ENCODE data around the gene ZNF544. TPM values are rescaled to one million over a fixed set of nuclear protein-coding genes. Genes with fewer than 3 reads are reported as not detected.

ZNF544 gene
- total RNA-seq (10 to 100 TPM; 16.5 to 26.2 TPM), polyA plus RNA-seq (10 to 100 TPM; 11.2 to 15.4 TPM)
- long read RNA-seq, donor 1, partial matches to known transcripts, result 3 of 10 reads
- long read RNA-seq, donor 1, other reads (novel, unspliced or antisense), result 6 of 10 reads
- long read RNA-seq, donor 2, partial matches to known transcripts, result 1 of 3 reads
- long read RNA-seq, donor 2, other reads (novel, unspliced or antisense), result 1 of 3 reads

GRCh38 chr19:58228585-58229254, at the start of gene ZNF544:
TSS of gene ZNF544 (plus strand) at chr19:58228914. CDS start at chr19:58244024, 15,110 bp downstream.
- peaks cover 10% of the 10 kb centered on the region for H3K9me3 ChIP-seq (ENCODE audit: control insufficient read depth, low read length)
- peak within 1 kb of the TSS in 1 of 2 donors; percentile 53 for H3K27ac ChIP-seq (ENCODE audit: low read depth in 1 of 2, low read length in 2 of 2)
- DNase-seq (peak; percentile 84 to 90), ATAC-seq (ENCODE audit: low FRiP score) (peak; percentile 93)
- 1% methylated on average over 53 to 62 of the region's 62 CpGs for WGBS, 2 donors
- H3K4me1 ChIP-seq (ENCODE audit: control insufficient read depth in 1 of 2, insufficient read depth in 2 of 2, low read length in 2 of 2), result no peaks in the 10 kb centered on the region
- intact Hi-C loops (cut with DNase I), result no loop called here
- H3K36me3 ChIP-seq (ENCODE audit: control insufficient read depth in 1 of 2, insufficient read depth in 2 of 2, low read length in 1 of 2), result peaks cover 0 to 5% of the 10 kb centered on the region in 2 donors
- peak within 1 kb of the TSS; percentile 51 to 83 for H3K4me3 ChIP-seq (ENCODE audit: low read length in 2 of 2)
- no peaks in the 10 kb centered on the region for H3K27me3 ChIP-seq (ENCODE audit: control insufficient read depth in 1 of 2, insufficient read depth in 2 of 2, low read length in 1 of 2)

GRCh38 chr19:58181902-58182576, 46.7 kb upstream of the ZNF544 start:
- H3K27me3 ChIP-seq (ENCODE audit: control insufficient read depth in 1 of 2, insufficient read depth in 2 of 2, low read length in 1 of 2), result no peaks in the 10 kb centered on the region
- peak overlapping the region in 1 of 2 donors; percentile 23 for H3K27ac ChIP-seq (ENCODE audit: low read depth in 1 of 2, low read length in 2 of 2)
- peak in 1 of 2 donors; percentile 59 for DNase-seq
- no peaks in the 10 kb centered on the region for H3K4me1 ChIP-seq (ENCODE audit: control insufficient read depth in 1 of 2, insufficient read depth in 2 of 2, low read length in 2 of 2)
- no peak for ATAC-seq (ENCODE audit: low FRiP score)
- intact Hi-C loops (cut with DNase I), result loop anchor here in 1 of 2 donors (5.0 kb wide), 1 partner anchor 120 kb away; no protein-coding TSS in a partner anchor
- no peak overlapping the region for H3K4me3 ChIP-seq (ENCODE audit: low read length in 2 of 2)
- H3K9me3 ChIP-seq (ENCODE audit: control insufficient read depth, low read length), result peaks cover 33% of the 10 kb centered on the region
- WGBS, 2 donors, result 36 to 45% methylated on average over 4 of the region's 4 CpGs
- peaks cover 13% of the 10 kb centered on the region in 2 donors for H3K36me3 ChIP-seq (ENCODE audit: control insufficient read depth in 1 of 2, insufficient read depth in 2 of 2, low read length in 1 of 2)

GRCh38 chr19:58182577-58182988, 46.1 kb upstream of the ZNF544 start:
- Histone ChIP-seq H3K9me3 (ENCODE audit: control insufficient read depth, low read length) (peaks cover 34% of the 10 kb centered on the region), H3K27ac (ENCODE audit: low read depth in 1 of 2, low read length in 2 of 2) (peak overlapping the region in 1 of 2 donors; percentile 23), H3K4me1 (ENCODE audit: control insufficient read depth in 1 of 2, insufficient read depth in 2 of 2, low read length in 2 of 2) (no peaks in the 10 kb centered on the region), H3K36me3 (ENCODE audit: control insufficient read depth in 1 of 2, insufficient read depth in 2 of 2, low read length in 1 of 2) (peaks cover 14 to 19% of the 10 kb centered on the region in 2 donors), H3K27me3 (ENCODE audit: control insufficient read depth in 1 of 2, insufficient read depth in 2 of 2, low read length in 1 of 2) (no peaks in the 10 kb centered on the region), H3K4me3 (ENCODE audit: low read length in 2 of 2) (no peak overlapping the region)
- peak; percentile 94 for ATAC-seq (ENCODE audit: low FRiP score)
- intact Hi-C loops (cut with DNase I), result loop anchor here in 1 of 2 donors (5.0 kb wide), 1 partner anchor 120 kb away; no protein-coding TSS in a partner anchor
- 3 to 7% methylated on average over 15 to 17 of the region's 17 CpGs for WGBS, 2 donors
- no peak for DNase-seq

- no peaks in the 10 kb centered on the region for H3K4me1 ChIP-seq (ENCODE audit: control insufficient read depth in 1 of 2, insufficient read depth in 2 of 2, low read length in 2 of 2)
- peaks cover 32% of the 10 kb centered on the region for H3K9me3 ChIP-seq (ENCODE audit: control insufficient read depth, low read length)
- DNase-seq (peak; percentile 96 to 98), ATAC-seq (ENCODE audit: low FRiP score) (peak; percentile 98)
- H3K27ac ChIP-seq (ENCODE audit: low read depth in 1 of 2, low read length in 2 of 2), result peak within 1 kb of the TSS; percentile 6 to 85
- H3K36me3 ChIP-seq (ENCODE audit: control insufficient read depth in 1 of 2, insufficient read depth in 2 of 2, low read length in 1 of 2), result peaks cover 15 to 19% of the 10 kb centered on the region in 2 donors
- WGBS, 2 donors, result 1% methylated on average over 64 to 80 of the region's 80 CpGs
- no peaks in the 10 kb centered on the region for H3K27me3 ChIP-seq (ENCODE audit: control insufficient read depth in 1 of 2, insufficient read depth in 2 of 2, low read length in 1 of 2)
- H3K4me3 ChIP-seq (ENCODE audit: low read length in 2 of 2), result peak within 1 kb of the TSS; percentile 55 to 74
- intact Hi-C loops (cut with DNase I), result loop anchor here in 1 of 2 donors (5.0 kb wide), 1 partner anchor 119 kb away; no protein-coding TSS in a partner anchor
These were observed 45.5 kb upstream of the ZNF544 start, which contains the start of gene ZNF274 for GRCh38 chr19:58182989-58183816. TSS of gene ZNF274 (plus strand) at chr19:58183061. CDS start at chr19:58183966, 905 bp downstream.

GRCh38 chr19:58183817-58184215, 44.9 kb upstream of the ZNF544 start:
- Histone ChIP-seq H3K4me3 (ENCODE audit: low read length in 2 of 2) (peak overlapping the region; percentile 55 to 74), H3K9me3 (ENCODE audit: control insufficient read depth, low read length) (peaks cover 31% of the 10 kb centered on the region), H3K4me1 (ENCODE audit: control insufficient read depth in 1 of 2, insufficient read depth in 2 of 2, low read length in 2 of 2) (no peaks in the 10 kb centered on the region), H3K27ac (ENCODE audit: low read depth in 1 of 2, low read length in 2 of 2) (peak overlapping the region in 1 of 2 donors; percentile 18), H3K36me3 (ENCODE audit: control insufficient read depth in 1 of 2, insufficient read depth in 2 of 2, low read length in 1 of 2) (peaks cover 15 to 16% of the 10 kb centered on the region in 2 donors), H3K27me3 (ENCODE audit: control insufficient read depth in 1 of 2, insufficient read depth in 2 of 2, low read length in 1 of 2) (no peaks in the 10 kb centered on the region)
- no peak for DNase-seq
- ATAC-seq (ENCODE audit: low FRiP score), result no peak
- intact Hi-C loops (cut with DNase I), result loop anchor here in 1 of 2 donors (5.0 kb wide), 1 partner anchor 118 kb away; no protein-coding TSS in a partner anchor
- 16 to 17% methylated on average over 13 of the region's 13 CpGs for WGBS, 2 donors

- H3K4me3 ChIP-seq (ENCODE audit: low read length in 2 of 2), result no peak overlapping the region
- peaks cover 54% of the 10 kb centered on the region for H3K9me3 ChIP-seq (ENCODE audit: control insufficient read depth, low read length)
- intact Hi-C loops (cut with DNase I), result no loop called here
- ATAC-seq (ENCODE audit: low FRiP score) (no peak), DNase-seq (no peak)
- H3K27me3 ChIP-seq (ENCODE audit: control insufficient read depth in 1 of 2, insufficient read depth in 2 of 2, low read length in 1 of 2), result no peaks in the 10 kb centered on the region
- peaks cover 19 to 37% of the 10 kb centered on the region in 2 donors for H3K36me3 ChIP-seq (ENCODE audit: control insufficient read depth in 1 of 2, insufficient read depth in 2 of 2, low read length in 1 of 2)
- 78 to 81% methylated on average over 6 of the region's 6 CpGs for WGBS, 2 donors
- H3K4me1 ChIP-seq (ENCODE audit: control insufficient read depth in 1 of 2, insufficient read depth in 2 of 2, low read length in 2 of 2), result no peaks in the 10 kb centered on the region
- H3K27ac ChIP-seq (ENCODE audit: low read depth in 1 of 2, low read length in 2 of 2), result no peak overlapping the region
These were observed 31.7 kb upstream of the ZNF544 start for GRCh38 chr19:58196901-58197616.

DNA sequence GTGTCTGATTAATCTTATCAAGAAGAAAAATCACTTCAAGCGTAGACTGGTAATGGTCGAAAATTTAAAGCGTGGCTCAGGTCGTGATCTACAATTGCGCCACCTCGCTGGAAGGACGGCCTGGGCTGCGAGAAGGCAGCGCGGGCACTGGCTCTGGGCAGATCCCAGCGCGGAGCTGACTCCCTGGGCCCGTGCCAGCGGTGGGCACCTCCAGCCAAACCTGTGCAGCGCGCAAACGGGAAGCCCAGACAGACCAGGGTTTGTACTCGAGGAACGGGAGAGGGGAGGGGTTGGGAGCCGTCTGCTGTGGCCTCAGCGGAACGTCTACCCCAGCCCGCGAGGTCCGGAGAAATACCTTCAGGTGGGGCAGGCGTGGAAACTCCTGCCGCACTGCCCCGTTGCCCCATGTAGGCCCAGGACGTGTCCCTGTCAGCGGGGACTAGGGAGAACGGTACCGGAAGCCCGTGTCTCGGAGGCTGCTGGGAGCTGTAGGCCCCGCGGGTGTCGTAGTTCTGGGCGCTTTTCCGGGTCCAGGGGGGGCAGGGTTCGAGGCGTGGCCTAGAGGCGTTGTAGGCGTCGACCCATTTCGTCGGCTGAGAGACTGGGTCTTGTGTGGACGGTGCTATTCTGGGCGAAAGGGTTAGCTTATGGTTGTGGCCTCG, 24.8 kb upstream of the ZNF544 start:
- peaks cover 29 to 36% of the 10 kb centered on the region in 2 donors for H3K36me3 ChIP-seq (ENCODE audit: control insufficient read depth in 1 of 2, insufficient read depth in 2 of 2, low read length in 1 of 2)
- ATAC-seq (ENCODE audit: low FRiP score), result no peak
- no peaks in the 10 kb centered on the region for H3K4me1 ChIP-seq (ENCODE audit: control insufficient read depth in 1 of 2, insufficient read depth in 2 of 2, low read length in 2 of 2)
- WGBS, 2 donors, result 12 to 16% methylated on average over 43 to 49 of the region's 49 CpGs
- H3K9me3 ChIP-seq (ENCODE audit: control insufficient read depth, low read length), result peaks cover 70% of the 10 kb centered on the region
- no peak for DNase-seq
- H3K27me3 ChIP-seq (ENCODE audit: control insufficient read depth in 1 of 2, insufficient read depth in 2 of 2, low read length in 1 of 2), result no peaks in the 10 kb centered on the region
- no peak overlapping the region for H3K27ac ChIP-seq (ENCODE audit: low read depth in 1 of 2, low read length in 2 of 2)
- no peak overlapping the region for H3K4me3 ChIP-seq (ENCODE audit: low read length in 2 of 2)
- intact Hi-C loops (cut with DNase I), result loop anchor here in 1 of 2 donors (10.0 kb wide), 1 partner anchor 51 kb away; no protein-coding TSS in a partner anchor
